UCSD-AML1 (cell line): ENCODE data around the gene MCRIP1.

Experiments
- DNase-seq: peaks from one replicate; lab custom pipeline; 2025; ENCODE audit not compliant: unreplicated experiment; lab: John Stamatoyannopoulos, UW

Gene MCRIP1

DNA sequence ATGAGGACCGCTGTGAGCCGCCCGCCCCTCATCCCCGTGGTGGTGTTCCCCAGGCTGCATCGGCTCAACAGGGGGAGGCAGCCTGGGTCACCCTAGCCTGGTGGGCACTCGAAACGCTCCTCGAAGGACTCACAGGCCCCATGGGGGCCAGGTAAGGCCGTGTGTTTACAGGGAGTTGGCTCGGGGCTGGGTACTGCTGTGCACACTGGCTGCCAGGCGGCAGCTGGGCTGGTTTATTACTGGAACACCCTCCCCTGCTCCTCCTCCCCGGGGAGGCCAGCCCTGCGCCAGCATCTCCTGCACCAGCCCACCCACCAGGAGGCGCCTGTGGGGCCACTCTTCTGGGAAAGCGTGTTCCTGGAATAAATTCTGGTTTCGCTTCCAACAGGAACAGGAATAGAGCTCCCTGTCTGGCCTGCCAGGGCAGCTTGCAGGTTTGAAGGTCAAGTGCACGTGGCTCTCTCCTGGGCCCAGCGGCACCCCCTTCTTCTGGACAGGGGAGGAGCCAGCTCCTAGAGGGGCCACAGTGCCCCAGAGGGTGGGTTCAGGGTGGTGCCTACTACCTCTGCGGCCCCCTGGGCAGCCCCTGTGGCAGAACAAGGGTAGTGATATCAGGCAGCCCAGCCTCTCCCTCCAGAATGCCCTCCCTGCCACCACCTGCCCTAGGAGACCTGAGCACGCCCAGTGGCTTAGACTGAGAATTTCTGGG lies 11.3 kb downstream of the MCRIP1 start:
- DNase-seq, result peak; percentile 87

DNA sequence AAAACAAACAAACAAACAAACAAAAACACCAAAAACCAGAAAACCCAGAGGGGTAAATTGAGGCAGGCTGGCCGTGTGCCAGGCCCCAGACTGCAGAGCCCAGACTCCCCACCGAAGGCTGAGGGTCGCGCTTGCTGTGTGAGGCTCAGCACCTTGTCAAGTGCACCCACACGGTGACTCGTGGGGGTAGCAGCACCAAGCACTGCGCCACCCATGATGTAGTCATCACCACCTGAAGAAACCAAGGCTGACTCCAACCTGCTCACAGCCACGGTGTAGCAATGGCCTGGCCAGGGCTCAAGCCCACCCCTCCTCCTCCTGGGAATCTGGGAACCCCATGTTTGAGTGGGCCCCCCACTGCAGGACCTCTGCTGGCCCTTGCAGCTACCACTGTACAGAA lies 11.9 kb downstream of the MCRIP1 start:
- DNase-seq, result no peak

DNA sequence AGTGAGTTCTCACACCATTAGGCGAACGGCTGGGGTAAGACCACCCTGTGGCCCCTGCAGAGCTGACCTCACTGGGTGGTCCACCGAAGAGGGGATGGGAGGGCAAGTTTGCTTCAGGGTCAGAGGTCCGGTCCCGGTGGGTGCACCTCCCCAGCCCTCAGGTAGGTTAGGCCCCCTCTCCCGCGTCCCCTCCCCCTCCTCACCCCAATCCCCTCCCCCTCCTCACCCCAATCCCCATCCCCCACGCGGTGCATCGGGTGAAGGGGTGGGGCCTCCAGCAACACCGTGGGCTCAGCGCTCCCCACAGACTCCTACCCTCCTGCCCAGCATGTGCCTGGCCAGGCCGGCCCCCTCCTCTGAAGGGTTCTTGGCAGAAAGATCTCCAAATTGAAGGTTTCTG lies 13.4 kb downstream of the MCRIP1 start:
- no peak for DNase-seq

DNA sequence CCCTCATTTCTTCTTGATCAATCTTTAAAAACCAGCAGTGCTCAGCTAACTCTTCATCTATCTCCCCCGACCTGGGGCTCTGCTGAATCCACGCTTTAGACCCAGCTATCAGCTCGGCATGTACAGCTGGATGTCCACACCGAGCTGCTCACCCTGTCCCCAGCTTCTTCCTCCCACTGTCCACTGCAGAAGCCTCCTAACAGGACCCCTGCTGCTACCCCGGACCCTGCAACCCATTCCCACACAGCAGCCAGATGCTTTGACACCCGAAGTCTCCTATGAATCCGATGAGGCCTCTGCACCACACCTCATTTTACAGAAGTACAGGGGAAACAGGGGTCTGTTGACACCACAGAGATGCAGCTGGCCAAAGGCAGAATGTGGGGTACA lies 15.3 kb downstream of the MCRIP1 start:
- no peak for DNase-seq

DNA sequence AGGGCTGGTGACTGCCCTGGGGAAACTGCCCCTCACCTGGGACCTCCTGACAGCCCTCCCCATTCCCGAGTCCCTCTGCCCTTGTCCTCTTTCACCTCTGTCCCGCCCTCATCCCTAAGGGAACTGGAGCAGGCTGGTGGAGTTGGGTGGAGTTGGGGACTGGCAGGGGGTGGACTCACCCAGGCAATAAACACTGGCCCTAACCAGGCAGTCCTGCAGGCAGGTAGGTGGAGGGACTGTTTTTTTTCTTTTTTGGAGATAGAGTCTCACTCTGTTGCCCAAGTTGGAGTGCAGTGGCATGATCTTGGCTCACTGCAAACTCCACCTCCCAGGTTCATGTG lies 17.5 kb downstream of the MCRIP1 start:
- DNase-seq, result no peak

DNA sequence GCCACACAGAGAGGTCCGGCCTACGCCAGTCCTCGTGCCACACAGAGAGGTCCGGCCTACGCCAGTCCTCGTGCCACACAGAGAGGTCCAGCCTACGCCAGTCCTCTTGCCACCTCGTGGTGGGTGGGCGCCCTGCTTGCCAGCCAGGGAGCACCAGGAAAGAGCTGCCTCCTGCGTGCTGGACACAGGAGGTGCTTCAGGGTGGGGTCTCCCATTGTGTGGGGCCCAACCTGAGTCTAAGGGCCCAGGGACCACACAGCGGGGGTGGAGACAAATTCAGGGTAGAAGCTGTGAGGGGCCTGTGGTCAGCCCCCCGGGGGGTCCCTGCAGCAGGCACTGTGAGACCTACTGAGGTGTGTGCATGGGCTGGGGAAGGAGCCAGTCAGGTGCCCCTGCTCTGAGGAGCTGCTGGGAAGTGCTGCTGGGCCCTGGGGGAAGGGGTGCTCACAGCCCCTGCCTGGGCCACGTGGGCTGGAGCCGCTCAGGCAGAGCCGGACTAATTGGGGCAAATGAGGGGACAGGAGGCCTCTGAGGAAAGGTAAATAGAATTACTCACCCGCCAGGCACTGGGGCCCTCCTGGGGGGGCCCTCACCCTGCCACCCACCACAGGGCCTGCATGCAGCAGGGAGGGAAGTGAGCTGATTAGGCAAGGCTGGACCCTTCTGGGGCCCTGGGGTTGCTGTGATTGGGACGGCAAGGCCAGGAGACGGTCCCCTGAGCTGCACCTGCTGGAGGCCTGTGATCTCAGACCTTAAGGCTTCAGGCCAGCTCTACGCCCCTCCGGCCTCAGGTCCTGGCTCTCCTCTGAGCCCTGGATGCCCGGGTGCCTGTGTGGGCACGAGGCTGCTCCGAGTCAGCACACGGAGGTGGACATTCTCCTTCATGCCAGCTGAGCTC lies 18.1 kb downstream of the MCRIP1 start:
- DNase-seq, result no peak

DNA sequence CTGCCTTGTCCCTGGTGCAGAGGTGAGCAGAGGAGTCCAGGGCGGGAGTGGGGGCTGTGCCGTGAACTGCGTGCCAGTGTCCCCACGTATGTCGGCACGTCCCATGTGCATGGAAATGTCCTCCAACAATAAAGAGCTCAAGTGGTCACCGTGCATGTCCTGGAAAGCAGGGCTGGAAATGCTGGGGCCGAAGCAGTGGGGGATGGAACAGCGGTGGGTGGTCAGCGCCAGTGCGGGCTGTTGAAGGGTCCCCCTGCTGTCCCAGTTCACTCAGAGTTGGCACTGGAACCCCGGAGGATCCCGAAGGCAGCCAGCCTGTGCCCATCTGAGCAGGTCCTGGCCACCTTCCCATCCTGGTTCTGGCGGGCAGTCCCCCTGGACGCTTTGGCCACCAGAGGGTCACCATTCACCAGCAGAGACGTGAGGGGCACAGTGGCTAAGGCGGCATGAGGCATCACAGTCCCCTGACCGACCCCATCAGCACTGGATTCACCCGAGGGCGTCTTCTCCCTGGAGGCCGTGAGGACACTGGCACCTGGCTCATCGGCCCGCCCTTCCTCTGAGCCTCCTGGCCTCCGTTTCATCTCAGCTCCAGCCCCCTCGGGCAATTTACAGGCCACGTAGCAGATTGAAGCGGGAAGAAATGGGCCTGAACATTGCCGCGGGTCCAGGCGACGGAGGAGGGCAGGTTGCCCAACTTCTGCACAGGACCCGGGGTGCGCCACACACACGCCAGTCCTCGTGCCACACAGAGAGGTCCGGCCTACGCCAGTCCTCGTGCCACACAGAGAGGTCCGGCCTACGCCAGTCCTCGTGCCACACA lies 19.0 kb downstream of the MCRIP1 start:
- no peak for DNase-seq

DNA sequence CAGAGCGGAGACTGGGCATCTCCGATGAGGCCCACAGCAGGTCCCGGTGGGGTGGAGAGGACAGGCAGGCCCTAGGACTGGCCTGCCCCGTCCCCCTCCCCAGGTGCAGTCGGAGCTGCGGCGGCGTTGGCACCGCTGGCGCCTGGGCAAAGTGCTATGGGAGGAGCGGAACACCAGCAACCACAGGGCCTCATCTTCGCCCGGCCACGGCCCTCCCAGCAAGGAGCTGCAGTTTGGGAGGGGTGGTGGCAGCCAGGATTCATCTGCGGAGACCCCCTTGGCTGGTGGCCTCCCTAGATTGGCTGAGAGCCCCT lies 19.8 kb downstream of the MCRIP1 start:
- DNase-seq, result no peak

DNA sequence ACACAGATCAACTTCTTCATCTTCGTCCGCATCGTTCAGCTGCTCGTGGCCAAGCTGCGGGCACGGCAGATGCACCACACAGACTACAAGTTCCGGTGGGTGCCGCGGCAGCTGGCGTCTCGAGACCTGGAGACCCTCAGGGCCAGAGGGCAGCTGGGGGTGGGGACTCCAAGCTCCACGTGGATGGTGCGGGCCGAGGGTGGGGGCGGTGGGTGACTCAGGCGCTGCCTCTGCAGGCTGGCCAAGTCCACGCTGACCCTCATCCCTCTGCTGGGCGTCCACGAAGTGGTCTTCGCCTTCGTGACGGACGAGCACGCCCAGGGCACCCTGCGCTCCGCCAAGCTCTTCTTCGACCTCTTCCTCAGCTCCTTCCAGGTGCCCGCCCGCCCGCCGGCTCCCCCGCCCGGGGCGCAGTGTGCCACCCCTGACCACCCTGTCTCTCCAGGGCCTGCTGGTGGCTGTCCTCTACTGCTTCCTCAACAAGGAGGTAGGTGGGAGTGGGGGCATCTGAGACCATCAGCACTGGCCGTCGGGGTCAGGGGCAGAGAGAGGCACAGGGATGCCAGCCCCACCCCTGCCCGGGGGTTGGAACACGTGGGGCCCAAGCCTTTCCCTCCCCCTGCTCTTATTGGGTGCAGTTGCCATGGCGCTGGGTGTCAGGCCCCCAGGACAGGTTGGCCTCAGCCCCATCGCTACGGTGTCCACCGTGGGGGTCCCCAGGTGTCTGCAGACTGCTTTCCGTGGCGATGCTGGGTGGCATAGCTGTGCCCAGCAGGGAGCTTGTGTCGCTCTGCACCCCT lies 20.3 kb downstream of the MCRIP1 start:
- no peak for DNase-seq

DNA sequence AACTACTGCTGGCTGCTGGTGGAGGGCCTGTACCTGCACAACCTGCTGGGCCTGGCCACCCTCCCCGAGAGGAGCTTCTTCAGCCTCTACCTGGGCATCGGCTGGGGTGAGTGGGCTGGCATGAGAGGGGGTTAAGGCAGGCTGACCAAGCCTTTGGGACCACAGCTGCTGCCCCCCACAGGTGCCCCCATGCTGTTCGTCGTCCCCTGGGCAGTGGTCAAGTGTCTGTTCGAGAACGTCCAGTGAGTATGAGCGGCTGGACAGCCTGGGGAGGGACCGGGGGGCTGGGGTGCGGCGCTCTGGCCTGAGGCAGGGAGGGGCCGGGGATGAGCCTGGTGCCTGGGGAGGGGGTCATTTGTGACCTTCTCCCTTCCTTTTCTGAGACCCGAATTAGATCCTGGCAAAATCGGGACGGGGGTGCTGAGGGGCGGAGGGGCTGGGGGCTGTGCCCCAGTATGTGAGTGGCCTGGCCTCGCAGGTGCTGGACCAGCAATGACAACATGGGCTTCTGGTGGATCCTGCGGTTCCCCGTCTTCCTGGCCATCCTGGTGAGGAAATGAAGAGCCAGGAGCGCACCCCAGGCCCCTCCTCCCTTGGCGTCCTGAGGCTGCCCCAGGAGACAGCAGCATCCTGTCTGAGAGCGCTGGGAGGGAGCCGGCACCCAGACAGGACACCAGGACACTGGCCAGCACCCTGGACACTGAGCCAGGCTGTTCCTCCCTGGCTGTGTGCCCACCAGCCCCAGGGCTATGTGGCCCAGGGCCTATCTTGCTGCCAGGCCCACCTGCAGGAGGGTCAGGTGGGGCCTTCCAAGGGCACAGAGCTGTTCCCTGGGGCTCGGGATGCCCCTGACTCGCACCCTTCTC lies 21.2 kb downstream of the MCRIP1 start:
- no peak for DNase-seq

DNA sequence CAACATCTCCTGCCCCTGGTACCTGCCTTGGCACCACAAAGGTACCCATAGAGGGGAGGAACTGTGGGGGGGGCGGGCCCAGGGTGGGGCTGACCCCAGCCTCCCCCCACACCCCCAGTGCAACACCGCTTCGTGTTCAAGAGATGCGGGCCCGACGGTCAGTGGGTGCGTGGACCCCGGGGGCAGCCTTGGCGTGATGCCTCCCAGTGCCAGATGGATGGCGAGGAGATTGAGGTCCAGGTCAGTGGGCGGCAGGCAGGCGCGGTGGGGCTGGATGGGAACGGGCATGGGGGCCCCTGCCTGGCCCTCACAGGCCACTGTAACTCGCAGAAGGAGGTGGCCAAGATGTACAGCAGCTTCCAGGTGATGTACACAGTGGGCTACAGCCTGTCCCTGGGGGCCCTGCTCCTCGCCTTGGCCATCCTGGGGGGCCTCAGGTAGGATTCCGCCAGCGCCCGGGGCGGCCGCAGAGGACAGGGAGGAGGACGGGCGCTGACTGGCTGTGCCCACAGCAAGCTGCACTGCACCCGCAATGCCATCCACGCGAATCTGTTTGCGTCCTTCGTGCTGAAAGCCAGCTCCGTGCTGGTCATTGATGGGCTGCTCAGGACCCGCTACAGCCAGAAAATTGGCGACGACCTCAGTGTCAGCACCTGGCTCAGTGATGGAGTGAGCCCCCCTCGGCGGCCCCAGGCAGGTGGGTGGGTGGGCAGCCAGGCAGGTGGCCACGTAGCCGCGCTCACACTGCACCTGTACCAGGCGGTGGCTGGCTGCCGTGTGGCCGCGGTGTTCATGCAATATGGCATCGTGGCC lies 22.0 kb downstream of the MCRIP1 start:
- DNase-seq, result no peak

DNA sequence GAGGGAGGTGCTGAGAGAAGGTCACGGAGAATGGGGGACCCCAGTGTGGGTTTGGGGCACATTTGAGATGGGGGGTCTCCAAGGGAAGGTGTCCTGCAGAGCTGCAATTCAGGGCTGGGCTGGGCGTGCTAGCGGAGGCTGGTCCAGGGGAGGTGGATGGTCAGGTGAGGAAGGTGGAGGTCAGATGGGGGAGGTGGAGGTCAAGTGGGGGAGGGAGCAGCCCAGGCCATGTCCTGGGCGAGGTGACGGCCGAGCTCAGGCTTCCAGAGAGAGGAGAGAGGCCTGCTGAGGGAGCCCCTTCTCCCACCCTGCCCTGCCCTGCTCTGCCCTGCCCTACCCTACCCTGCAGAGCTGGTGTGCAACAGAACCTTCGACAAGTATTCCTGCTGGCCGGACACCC lies 22.6 kb downstream of the MCRIP1 start:
- DNase-seq, result no peak

DNA sequence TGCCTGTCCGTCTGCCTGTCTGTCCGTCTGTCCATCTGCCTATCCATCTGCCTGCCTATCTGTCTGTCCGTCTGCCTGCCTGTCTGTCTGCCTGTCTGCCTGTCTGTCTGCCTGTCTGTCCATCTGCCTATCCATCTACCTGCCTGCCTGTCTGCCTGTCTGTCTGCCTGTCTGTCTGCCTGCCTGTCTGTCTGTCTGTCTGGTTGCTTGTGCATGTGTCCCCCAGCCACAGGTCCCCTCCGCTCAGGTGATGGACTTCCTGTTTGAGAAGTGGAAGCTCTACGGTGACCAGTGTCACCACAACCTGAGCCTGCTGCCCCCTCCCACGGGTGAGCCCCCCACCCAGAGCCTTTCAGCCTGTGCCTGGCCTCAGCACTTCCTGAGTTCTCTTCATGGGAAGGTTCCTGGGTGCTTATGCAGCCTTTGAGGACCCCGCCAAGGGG lies 23.5 kb downstream of the MCRIP1 start:
- no peak for DNase-seq

DNA sequence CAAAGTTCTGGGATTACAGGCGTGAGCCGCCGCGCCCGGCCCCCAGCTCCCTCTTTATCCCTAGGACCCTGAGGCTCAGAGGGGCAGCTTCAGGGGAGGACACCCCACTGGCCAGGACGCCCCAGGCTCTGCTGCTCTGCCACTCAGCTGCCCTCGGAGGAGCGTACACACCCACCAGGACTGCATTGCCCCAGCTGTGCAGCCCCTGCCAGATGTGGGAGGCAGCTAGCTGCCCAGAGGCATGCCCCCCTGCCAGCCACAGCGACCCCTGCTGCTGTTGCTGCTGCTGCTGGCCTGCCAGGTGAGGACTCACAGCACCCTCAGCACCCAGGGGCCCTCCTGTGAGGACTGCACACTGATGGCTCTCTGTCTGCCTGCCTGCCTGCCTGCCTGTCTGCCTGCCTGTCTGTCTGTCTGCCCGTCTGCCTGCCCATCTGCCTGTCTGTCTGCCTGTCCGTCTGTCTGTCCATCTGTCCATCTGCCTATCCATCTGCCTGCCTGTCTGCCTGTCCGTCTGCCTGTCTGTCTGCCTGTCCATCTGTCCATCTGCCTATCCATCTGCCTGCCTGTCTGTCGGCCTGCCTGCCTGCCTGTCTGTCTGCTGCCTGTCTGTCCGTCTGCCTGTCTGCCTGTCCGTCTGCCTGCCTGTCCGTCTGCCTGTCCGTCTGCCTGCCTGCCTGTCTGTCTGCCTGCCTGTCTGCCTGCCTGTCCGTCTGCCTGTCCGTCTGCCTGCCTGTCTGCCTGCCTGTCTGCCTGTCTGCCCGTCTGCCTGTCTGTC lies 24.1 kb downstream of the MCRIP1 start:
- DNase-seq, result no peak

DNA sequence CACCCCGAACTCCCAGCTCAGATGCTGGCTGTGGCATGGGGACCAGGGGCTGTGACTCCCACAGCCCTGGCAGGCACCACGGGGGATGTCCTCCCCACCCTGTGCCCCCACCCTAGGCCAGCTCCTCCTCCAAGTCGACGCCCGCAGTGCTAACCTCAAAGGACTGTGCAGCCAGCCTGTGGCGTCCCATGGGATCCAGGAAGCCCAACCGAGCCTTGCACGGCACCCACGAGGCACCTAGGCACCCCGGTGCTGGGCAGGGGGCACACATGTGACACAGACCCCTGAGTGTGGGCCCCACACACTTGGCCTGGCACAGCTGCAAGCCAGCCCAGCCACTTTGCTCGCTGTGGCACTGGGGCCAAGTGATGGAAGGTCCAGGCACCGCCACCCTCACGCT lies 25.3 kb downstream of the MCRIP1 start:
- no peak for DNase-seq

DNA sequence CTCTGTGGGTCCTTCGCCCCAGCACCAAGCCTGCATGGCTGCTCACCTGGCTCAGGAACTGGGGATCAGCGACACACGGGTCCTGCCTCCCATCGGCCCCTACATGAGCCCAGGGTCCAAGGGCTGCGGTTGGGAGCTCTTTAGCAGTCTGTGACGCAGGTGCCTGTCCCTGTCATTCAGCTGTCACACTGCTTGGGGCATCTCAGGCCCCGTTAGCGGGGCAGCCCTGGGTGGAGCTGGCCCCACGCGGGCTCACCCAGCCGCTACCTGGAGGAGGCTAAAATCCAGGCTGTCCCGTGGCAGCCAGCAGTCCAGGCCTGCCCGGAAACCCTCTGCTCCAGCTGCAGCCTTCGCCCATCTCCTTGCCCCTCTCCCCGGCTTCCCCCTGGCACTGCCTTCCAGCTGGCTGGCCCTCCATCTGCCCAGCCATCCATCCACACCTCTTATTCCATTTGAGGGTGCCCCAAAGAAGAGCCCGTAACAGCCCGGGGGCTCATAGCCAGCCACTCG lies 25.8 kb downstream of the MCRIP1 start:
- no peak for DNase-seq

DNA sequence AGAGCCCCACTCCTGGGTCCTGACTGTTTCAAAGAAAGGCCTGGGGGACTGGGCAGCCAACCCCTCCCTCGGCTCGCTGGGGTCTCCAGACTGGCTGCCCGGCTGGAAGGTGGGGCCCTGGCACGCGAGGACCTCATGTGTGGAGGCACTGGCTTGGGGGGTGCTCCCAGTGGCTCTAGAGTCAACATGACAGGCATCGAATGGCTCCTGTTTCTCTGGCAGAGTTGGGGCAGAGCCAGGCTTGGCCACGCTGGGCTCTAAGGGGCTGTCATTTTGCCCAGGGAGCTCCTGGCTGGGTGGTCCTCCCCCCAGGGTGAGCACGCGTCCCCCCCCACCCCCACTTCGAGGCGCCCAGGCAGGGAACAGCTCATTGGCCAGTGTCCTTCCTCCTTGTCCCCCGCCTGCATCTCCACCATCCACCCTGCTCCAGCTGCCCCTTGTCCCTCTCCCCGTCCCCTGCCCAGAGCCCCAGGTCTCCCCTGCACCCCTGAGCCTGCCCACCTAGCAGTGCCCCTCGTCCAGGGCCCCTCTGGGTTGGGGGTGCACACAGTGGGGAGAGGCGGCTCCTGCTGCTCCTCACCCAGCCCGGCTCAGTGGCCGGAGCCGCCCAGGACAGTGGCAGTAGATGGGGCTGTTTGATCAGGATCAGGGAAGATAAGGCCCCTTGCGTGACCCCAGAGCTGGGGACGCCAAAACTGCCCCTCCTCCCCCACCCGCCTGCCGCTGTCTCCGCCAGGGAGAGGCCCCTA lies 26.5 kb downstream of the MCRIP1 start:
- no peak for DNase-seq
